B cell (primary cell): ENCODE data around the gene TRPV2.

Experiments used
- EZH2 ChIP-seq: IDR thresholded peaks from 2 replicates; pipeline ENCODE4 v1.6.1; 2012; ENCODE audit warnings: borderline replicate concordance, low read depth, mild to moderate bottlenecking, moderate library complexity, low read length; ENCODE audit not compliant: insufficient read depth, poor library complexity, severe bottlenecking
- TF ChIP-seq, protein P1 (sequence below): fragments of 200-600 bp; IDR thresholded peaks from one replicate; pipeline ENCODE4 v1.8.0; 2022; ENCODE audit warnings: antibody characterized with exemption, mild to moderate bottlenecking

DNA sequence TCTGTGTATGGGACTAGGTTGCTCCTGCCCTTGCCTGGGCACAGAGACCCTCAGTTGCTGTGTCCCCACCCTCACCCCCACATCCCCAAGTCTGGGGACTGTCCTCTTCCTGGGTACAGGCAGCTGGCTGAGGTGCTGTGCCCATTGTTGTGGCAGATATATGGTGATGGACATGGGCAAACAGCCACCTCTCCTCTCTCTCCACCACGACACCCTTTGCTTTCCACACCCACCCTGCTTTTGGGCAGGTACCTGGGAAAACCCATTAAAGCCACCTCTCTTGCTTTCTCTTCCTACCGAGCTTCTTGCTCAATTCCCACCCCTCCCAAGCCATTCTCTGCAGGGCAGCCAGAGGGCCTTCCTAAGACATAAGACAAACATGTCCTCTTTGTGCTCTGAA lies 21.7 kb downstream of the TRPV2 start:
- TF ChIP-seq, protein P1, sequence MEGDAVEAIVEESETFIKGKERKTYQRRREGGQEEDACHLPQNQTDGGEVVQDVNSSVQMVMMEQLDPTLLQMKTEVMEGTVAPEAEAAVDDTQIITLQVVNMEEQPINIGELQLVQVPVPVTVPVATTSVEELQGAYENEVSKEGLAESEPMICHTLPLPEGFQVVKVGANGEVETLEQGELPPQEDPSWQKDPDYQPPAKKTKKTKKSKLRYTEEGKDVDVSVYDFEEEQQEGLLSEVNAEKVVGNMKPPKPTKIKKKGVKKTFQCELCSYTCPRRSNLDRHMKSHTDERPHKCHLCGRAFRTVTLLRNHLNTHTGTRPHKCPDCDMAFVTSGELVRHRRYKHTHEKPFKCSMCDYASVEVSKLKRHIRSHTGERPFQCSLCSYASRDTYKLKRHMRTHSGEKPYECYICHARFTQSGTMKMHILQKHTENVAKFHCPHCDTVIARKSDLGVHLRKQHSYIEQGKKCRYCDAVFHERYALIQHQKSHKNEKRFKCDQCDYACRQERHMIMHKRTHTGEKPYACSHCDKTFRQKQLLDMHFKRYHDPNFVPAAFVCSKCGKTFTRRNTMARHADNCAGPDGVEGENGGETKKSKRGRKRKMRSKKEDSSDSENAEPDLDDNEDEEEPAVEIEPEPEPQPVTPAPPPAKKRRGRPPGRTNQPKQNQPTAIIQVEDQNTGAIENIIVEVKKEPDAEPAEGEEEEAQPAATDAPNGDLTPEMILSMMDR: no peak
- TF ChIP-seq EZH2: no peak
